Body of pancreas (tissue), 4 donors: Measurements from ENCODE around the gene IER3IP1. TPM values are rescaled to one million over a fixed set of nuclear protein-coding genes. Genes with fewer than 3 reads are reported as not detected.
"Not testable (repeated sequence)": the region's sequence is repeated elsewhere in the genome, so short reads cannot be mapped to it uniquely, and the experiment has no call there.

ENCODE experiments used
- ATAC-seq: fragments of 150-250 bp; one replicate; pipeline ENCODE4 v1.9.1; 2016
- DNase-seq, 4 donors: peaks; one replicate each; pipeline ENCODE4 v3.0.0-alpha.2; 2019
- H3K27ac ChIP-seq, 4 donors: fragments of 200-600 bp; sonication (generic); 1 replicate in 3 of 4; 2 replicates in 1 of 4; pipeline versions ENCODE4 v1.5.1 to v1.6.1; 2016 to 2019; ENCODE audit warnings: mild to moderate bottlenecking in 1 of 4, mixed read lengths in 1 of 4, moderate library complexity in 1 of 4
- H3K27me3 ChIP-seq, 2 donors: fragments of 200-600 bp; sonication (generic); one replicate each; pipeline ENCODE4 v1.6.0; 2016; ENCODE audit warnings: mild to moderate bottlenecking in 1 of 2
- H3K36me3 ChIP-seq, 2 donors: fragments of 200-600 bp; sonication (generic); replicated peaks in 1 of 2; 2 replicates each; pipeline ENCODE4 v1.5.1; 2016; ENCODE audit warnings: low read depth in 2 of 2; ENCODE audit not compliant: insufficient read depth in 1 of 2
- H3K4me1 ChIP-seq: fragments of 200-600 bp; sonication (generic); one replicate; pipeline ENCODE4 v1.6.0; 2016
- H3K4me3 ChIP-seq, 2 donors: fragments of 200-600 bp; sonication (generic); 1 replicate in 1 of 2; 2 replicates in 1 of 2; pipeline ENCODE4 v1.5.1; 2016 to 2019
- H3K9me3 ChIP-seq, 3 donors: fragments of 200-600 bp; sonication (generic); 1 replicate in 2 of 3; 2 replicates in 1 of 3; pipeline ENCODE4 v1.5.1; 2016
- CTCF ChIP-seq, 7 experiments: fragments of 450-650 bp in 4 of 7; fragments of 200-600 bp in 3 of 7; sonication (generic) in 3 of 7; IDR thresholded peaks; one replicate each; pipeline ENCODE4 v1.5.1; 2016 to 2019; ENCODE audit warnings: antibody characterized with exemption in 7 of 7
- POLR2A ChIP-seq, 3 donors: fragments of 450-650 bp; IDR thresholded peaks; one replicate each; pipeline ENCODE4 v1.6.1; 2016; ENCODE audit warnings: antibody characterized with exemption in 3 of 3, mild to moderate bottlenecking in 2 of 3
- WGBS, 2 donors: methylation state at CpG; one replicate each; pipeline ENCODE4 v1.1.5; 2017; 5-methylcytosine and 5-hydroxymethylcytosine counted together
- intact Hi-C: fragments of 100-400 bp; cut with DNase I; formaldehyde crosslinking; loops from one replicate; pipeline ENCODE4 v1.15.1; 2023
- total RNA-seq, 2 donors: library from RNA; depleted of rRNA; stranded (reverse); fragments of >200 nt; gene quantifications; one replicate each; pipeline ENCODE4 v1.1.0, GENCODE V29; 2016

IER3IP1 gene
- total RNA-seq, 2 donors from 2014 or later = 5.6 to 8.0 TPM

GRCh38 chr18:47163241-47163640 is 12.9 kb downstream of the IER3IP1 start:
- ATAC-seq = no peak
- WGBS, 2 donors = 65 to 80% methylated on average over 5 of the region's 5 CpGs
- no peaks in the 10 kb centered on the region for H3K27me3 ChIP-seq
- H3K4me1 ChIP-seq = peaks cover 8% of the 10 kb centered on the region
- H3K27ac ChIP-seq = no peak overlapping the region
- no peaks in the 10 kb centered on the region for H3K9me3 ChIP-seq
- DNase-seq = no peak
- intact Hi-C loops = no loop called here
- H3K36me3 ChIP-seq = no peaks in the 10 kb centered on the region
- no peak for TF ChIP-seq CTCF (IDR thresholded peaks at IDR 0.05)
- TF ChIP-seq POLR2A (IDR thresholded peaks at IDR 0.05) = no peak
- H3K4me3 ChIP-seq = no peak overlapping the region

DNA sequence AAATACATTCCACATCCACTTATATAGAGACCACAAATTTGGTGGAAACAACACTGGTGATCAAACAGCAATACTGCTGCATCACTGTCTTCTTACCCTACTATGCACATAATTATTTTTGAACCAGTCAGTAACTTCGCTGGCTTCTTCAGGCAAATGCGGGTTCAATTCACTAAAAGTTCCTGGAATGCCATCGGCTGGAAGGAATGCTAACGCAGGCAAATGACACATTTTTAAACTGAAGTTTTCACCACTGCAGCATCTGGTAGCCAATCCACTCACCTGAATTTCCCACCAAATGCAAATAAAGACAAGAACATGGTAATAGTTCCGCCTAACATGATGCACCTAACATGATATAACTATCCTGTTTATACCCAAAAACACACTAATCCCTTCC is 15.9 kb downstream of the IER3IP1 start:
- DNase-seq (no peak), ATAC-seq (no peak)
- Histone ChIP-seq H3K4me3 (no peak overlapping the region), H3K36me3 (no peaks in the 10 kb centered on the region), H3K27ac (no peak overlapping the region), H3K9me3 (no peaks in the 10 kb centered on the region), H3K4me1 (peaks cover 5% of the 10 kb centered on the region), H3K27me3 (no peaks in the 10 kb centered on the region)
- TF ChIP-seq CTCF (IDR thresholded peaks at IDR 0.05) (no peak), POLR2A (IDR thresholded peaks at IDR 0.05) (no peak)
- 94 to 96% methylated on average over 5 of the region's 5 CpGs for WGBS, 2 donors
- intact Hi-C loops = no loop called here

DNA sequence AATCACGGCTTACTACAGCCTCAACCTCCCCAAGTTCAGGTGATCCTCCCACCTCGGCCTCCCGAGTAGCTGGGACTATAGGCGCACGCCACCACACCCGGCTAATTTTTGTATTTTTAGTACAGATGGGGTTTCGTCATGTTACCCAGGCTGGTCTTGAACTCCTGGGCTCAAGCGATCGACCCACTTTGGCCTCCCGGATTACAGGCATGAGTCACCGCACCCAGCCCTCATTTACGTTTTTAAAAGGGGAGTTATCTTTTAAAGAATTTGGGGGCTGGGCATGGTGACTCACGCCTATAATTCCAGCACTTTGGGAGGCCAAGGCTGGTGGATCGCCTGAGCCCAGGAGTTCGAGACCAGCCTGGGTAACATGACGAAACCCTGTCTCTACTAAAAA is 17.8 kb downstream of the IER3IP1 start:
- H3K4me1 ChIP-seq, DNase-seq, intact Hi-C loops, ATAC-seq, H3K27me3 ChIP-seq, H3K9me3 ChIP-seq, H3K4me3 ChIP-seq, H3K27ac ChIP-seq, H3K36me3 ChIP-seq: not testable (repeated sequence)
- WGBS, 2 donors = 92 to 95% methylated on average over 16 of the region's 16 CpGs

GRCh38 chr18:47151439-47151838 is 24.7 kb downstream of the IER3IP1 start:
- ATAC-seq = no peak

GRCh38 chr18:47150824-47151366 is 25.3 kb downstream of the IER3IP1 start:
- H3K4me3 ChIP-seq = peak overlapping the region; percentile 23 to 81
- peaks cover 0 to 1% of the 10 kb centered on the region in 2 donors for H3K36me3 ChIP-seq
- intact Hi-C loops = no loop called here
- no peaks in the 10 kb centered on the region for H3K27me3 ChIP-seq
- no peak for TF ChIP-seq CTCF (IDR thresholded peaks at IDR 0.05)
- TF ChIP-seq POLR2A (IDR thresholded peaks at IDR 0.05) = no peak
- H3K9me3 ChIP-seq = no peaks in the 10 kb centered on the region
- H3K27ac ChIP-seq = peak overlapping the region; percentile 70 to 89 (median 86)
- peaks cover 28% of the 10 kb centered on the region for H3K4me1 ChIP-seq
- DNase-seq (peak in 3 of 4 donors; percentile 18 to 23 (median 19)), ATAC-seq (peak; percentile 34)
- 2 to 3% methylated on average over 13 of the region's 13 CpGs for WGBS, 2 donors

More at GRCh38 chr18:47151439-47151838, 24.7 kb downstream of the IER3IP1 start:
- no peak overlapping the region for H3K4me3 ChIP-seq
- peaks cover 0 to 1% of the 10 kb centered on the region in 2 donors for H3K36me3 ChIP-seq
- H3K27ac ChIP-seq = peak overlapping the region in 3 of 4 donors; percentile 70 to 89 (median 87)
- DNase-seq = no peak
- intact Hi-C loops = no loop called here
- no peaks in the 10 kb centered on the region for H3K27me3 ChIP-seq
- H3K4me1 ChIP-seq = peaks cover 28% of the 10 kb centered on the region
- H3K9me3 ChIP-seq = no peaks in the 10 kb centered on the region
- no peak for TF ChIP-seq CTCF (IDR thresholded peaks at IDR 0.05)
- TF ChIP-seq POLR2A (IDR thresholded peaks at IDR 0.05) = no peak
